ENCODE measurements around the gene CD2. TPM values are rescaled to one million over a fixed set of nuclear protein-coding genes. Genes with fewer than 3 reads are reported as not detected.

CD2 gene
- total RNA-seq, 4 donors from 2014 or later = 0.38 to 5.2 (median 2.4) TPM

DNA sequence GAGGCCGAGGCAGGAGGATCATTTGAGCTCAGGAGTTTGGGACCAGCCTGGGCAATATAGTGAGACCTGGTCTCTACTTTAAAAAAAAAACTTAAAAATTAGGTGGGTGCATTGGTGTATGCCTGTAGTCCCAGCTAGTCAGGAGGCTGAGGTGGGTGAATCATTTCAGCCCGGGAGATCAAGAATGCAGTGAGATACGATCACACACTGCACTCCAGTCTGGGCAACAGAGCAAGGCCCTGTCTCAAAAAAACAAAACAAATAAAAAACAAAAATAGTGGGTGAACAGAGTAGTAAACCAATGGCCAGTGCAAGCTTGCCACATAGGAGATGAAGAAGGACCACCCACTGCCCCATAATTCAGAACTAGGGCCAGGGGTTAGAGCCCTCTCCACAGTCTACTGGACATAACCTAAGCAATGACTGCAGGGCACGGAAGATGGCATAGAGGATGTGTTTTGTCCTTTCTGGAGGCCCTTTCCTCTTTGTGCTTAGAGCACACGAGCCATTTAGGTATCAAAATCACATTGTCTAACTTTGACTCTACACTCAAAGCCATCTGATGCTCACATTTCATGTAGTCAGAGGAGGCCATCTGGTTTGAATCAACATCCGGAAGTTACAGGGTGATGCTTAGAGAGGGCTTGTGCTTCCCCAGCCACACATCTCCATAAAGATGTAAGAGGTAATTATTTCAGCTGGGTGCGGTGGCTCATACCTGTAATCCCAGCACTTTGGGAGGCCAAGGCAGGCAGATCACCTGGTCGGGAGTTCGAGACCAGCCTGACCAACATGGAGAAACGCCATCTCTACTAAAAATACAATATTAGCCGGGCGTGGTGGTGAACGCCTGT, 12.6 kb downstream of the CD2 start:
- no peak for TF ChIP-seq CTCF (IDR thresholded peaks at IDR 0.05; ENCODE audit: low read depth)

DNA sequence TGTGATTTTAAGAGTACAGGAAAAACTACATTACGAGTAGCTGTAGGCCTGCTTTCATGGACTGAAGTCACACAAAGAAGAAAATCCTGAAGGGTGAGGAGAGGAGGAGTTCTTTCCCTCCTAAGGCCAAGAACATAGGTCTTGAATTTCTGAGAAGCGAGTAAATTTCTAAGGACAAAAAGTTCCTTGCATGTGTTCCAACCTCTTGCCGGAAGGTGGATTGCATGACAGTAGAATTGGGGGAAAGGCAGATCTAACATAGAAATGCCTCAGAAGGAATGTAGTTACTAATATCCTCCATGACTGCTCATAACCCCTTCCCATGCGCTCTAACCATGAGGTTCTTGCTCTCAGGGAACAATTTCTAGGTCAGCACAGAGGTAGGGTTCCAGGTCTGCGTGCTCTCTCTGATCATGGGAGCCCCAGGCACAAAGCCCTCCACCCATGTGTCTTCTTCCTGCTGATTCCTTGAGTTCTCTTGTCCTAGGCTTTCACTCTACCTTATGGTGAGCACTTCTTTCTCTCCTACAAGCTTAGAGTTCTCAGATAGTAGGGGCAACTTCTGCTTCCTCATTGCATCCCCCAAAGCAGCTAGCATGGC, 13.7 kb downstream of the CD2 start:
- TF ChIP-seq CTCF (IDR thresholded peaks at IDR 0.05; ENCODE audit: low read depth) = no peak

DNA sequence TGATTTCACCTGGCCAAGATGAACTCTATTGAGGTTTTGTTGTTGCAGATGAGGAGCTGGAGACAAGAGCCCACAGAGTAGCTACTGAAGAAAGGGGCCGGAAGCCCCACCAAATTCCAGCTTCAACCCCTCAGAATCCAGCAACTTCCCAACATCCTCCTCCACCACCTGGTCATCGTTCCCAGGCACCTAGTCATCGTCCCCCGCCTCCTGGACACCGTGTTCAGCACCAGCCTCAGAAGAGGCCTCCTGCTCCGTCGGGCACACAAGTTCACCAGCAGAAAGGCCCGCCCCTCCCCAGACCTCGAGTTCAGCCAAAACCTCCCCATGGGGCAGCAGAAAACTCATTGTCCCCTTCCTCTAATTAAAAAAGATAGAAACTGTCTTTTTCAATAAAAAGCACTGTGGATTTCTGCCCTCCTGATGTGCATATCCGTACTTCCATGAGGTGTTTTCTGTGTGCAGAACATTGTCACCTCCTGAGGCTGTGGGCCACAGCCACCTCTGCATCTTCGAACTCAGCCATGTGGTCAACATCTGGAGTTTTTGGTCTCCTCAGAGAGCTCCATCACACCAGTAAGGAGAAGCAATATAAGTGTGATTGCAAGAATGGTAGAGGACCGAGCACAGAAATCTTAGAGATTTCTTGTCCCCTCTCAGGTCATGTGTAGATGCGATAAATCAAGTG, 14.3 kb downstream of the CD2 start:
- TF ChIP-seq CTCF (IDR thresholded peaks at IDR 0.05; ENCODE audit: low read depth) = no peak

DNA sequence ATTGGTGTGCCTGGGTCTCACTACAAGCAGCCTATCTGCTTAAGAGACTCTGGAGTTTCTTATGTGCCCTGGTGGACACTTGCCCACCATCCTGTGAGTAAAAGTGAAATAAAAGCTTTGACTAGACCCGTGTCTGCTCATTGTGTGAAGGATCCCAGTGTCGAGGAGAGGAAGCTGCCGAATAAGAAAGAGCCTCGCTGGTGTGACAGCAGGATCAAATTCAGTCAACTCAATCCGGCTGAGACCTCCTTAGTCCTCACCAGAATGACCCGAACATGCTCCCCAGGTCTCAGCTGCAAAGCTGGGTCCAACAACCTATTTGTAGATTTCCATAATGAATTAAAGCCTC, 14.8 kb downstream of the CD2 start:
- no peak for TF ChIP-seq CTCF (IDR thresholded peaks at IDR 0.05; ENCODE audit: low read depth)

- TF ChIP-seq CTCF (IDR thresholded peaks at IDR 0.05; ENCODE audit: low read depth) = no peak
These were observed 15.3 kb downstream of the CD2 start for GRCh38 chr1:116769561-116769977.

- TF ChIP-seq CTCF (IDR thresholded peaks at IDR 0.05; ENCODE audit: low read depth) = no peak
These were observed 15.8 kb downstream of the CD2 start for GRCh38 chr1:116769994-116770393.

DNA sequence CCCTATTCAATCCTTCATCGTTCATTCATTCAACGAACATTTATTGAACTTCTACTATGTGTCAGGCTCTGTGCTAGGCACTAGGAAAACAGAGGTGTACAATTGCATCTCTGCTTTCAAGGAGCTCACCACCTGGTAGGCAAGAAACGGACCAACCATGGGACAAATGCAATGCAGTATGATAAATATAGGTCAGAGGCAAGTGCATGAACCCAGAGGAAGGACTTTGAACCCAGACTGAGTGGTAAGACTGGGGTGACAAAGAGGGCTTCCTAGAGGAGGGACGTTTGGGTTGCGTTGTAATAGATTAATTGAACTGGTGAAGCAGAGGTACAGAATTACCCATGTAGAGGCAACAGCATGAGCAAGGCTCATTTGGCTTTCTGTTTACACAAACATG, 16.4 kb downstream of the CD2 start:
- TF ChIP-seq CTCF (IDR thresholded peaks at IDR 0.05; ENCODE audit: low read depth) = no peak

Measured in subcutaneous adipose tissue (tissue), 4 donors.